ENCODE results near the gene ANKLE1.

Gene ANKLE1

GRCh38 chr19:17281391-17282304, at the start of gene ANKLE1:
TSS of gene ANKLE1 (plus strand) at chr19:17281901. CDS start at chr19:17281921, 20 bp downstream.
- peak; percentile 33 for DNase-seq (ENCODE audit: low read depth)

DNA sequence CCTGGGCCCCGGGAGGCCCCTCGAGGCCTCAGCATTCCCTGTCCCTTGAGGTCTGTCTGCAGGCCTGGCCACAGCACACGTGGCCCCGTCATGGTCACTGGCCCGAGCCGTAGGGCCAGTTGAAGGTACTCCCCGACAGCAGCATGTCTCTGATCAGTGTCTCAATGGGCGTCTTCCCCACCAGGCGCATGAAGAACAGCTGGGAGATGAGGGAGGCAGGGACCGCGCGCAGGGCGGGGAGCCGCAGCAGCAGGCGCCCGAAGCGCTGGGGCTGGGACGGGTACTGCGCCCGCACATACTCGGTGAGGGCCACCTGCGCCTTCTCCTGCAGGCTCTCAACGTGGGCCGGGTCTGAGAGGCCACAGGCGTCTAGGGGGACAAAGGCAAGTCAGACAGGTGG, 49.4 kb upstream of the ANKLE1 start:
- DNase-seq (ENCODE audit: low read depth), result no peak

DNA sequence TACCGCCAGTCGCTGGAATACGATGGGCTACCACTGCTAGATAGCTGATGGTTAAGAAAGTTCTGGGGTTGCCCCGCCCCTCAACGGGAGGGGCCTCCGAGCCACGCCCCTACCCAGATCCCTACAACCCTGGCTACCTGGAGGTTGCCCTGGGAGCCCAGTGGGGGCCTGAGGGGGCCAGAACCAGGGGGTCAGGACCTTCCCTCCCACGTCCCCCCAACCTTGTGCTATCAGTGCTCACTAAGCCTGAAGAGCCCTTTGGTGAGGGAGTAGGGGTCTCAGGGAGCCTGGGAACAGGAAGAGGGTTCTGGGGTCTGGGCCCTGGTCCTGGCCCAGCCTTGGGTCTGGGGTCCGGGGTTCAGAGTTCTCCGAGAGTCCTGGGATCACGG, 46.8 kb upstream of the ANKLE1 start:
- DNase-seq (ENCODE audit: low read depth), result no peak

DNA sequence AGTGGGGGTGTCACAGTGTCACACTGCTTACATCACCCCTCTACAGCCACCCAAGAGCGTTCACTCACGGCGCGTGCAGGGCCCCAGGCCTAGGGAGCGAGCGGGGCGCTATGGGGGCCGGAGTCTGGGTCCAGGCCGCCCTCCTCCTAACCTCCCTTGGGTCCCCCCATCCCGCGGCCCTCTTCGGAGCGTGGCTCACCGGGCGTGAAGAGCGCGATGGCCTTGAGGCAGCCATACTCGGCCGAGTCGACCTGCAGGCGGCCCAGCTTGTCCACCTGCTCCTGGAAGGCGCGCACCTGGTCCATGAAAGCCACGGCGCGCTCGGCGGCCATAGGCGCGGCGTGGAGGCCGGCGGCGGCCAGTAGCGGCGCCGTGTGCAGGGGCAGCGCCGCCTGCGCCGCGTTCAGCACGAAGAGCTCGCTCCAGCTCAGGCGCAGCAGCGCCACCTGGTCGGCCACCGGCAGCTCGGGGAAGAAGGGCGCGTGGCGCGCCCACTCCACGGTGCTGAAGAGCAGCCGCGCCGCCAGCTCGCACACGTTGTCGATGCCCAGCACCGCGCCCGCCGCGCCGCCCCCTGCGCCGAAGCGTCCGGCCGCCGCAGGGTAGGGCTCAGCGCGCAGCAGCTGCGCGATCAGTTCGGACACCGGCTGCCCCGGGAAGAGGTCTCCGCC, 46.3 kb upstream of the ANKLE1 start:
- no peak for DNase-seq (ENCODE audit: low read depth)

- DNase-seq (ENCODE audit: low read depth), result no peak
Measured at GRCh38 chr19:17235971-17236777, 45.5 kb upstream of the ANKLE1 start.

DNA sequence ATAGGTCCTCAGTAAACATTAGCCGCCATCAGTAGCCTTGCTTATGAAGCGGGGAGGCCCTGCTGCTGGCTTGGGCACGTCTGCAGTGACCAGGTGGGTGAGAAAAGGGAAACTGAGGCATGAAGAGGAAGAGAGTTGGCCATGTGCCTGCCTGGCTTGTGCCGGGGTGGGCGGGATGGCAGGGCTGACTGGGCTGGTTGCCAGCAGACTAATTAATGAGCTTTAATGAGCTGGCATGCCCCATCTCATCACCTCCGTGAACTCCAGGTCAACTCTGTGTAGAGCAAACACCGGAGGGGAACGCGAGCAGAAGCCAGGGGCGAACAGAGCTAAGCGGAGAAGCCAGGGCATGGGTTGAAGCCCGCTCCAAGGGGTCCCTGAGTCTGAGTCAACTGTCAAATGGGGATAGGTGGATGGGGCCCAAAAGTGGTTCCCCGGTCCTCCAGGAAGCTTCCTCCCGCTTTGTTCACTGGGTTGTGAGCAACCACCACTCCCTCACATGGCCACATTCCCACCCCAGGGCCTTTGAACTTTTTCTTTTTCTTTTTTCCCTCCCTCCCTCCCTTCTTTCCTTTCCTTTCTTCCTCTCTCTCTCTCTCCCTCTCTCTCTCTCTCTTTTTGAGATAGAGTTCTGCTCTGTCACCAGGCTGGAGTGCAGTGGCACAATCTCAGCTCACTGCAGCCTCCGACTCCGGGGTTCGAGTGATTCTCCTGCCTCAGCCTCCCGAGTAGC, 44.7 kb upstream of the ANKLE1 start:
- no peak for DNase-seq (ENCODE audit: low read depth)

DNA sequence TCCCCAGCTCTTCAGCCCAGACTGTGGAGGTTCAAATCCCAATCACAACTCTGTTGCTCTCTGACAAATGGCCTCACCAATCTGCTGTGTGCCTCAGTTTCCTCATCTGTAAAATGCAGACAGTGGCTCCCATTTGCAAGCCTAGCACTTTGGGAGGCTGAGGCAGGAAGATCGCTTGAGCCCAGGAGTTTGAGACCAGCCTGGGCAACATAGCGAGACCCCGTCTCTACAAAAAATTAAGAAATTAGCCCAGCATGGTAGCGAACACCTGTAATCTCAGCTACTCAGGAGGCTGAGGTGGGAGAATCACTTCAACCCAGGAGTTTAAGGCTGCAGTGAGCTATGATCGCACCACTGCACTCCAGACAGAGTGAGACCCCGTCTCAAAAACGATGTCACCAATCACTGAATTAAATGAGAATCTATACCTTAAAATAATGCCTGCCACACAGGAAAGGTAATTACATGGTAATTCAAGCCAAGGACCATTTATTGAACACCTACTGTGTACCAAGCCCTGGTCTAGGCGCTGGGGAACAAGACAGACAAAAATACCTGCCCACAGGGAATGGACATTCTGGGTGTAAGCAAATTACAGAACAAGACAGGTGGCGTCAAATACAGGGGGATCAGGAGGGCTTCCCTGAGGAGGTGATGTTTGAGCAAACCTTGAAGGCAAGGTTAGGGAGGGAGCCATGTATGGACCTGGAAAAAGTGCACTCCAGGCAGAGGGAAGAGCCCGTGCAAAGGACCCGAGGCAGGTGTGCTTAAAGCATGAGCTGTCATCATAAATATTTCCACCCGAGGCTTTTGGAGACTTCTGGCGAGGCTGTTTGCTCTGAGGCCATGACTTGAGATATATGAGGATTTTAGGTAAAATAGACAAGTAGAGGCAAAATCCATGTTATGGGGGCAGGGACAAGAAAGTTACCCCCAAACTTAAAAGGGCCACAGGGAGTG, 43.7 kb upstream of the ANKLE1 start:
- no peak for DNase-seq (ENCODE audit: low read depth)

GRCh38 chr19:17240062-17240752, 41.5 kb upstream of the ANKLE1 start:
- DNase-seq (ENCODE audit: low read depth), result no peak

DNA sequence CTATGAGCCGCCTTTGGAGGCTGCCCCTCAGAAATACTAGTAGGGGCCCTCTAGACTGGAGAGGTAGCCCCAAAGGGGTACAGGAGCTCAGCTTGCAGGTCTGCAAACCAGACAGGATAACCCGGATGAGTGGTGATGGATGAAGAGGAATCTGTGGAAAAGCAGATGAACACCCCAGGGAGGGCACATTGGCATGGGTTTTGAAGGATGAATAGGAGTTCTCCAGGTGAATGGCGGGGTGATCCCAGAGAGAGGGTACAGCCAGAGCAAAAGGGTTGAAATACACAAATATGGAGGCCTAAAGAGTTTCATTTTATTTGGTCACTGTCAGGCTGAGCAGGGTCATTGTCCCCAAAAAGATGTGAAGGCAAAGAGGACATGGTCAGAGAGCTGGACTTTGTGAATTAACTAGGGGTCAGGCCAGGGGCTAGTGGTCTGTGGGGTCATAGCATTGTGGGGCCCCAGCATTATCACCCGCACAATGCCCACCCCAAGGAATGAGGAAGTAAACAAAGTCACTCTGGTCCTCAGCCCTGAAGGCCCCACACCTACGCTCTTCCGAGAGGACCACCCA, 40.8 kb upstream of the ANKLE1 start:
- no peak for DNase-seq (ENCODE audit: low read depth)

DNA sequence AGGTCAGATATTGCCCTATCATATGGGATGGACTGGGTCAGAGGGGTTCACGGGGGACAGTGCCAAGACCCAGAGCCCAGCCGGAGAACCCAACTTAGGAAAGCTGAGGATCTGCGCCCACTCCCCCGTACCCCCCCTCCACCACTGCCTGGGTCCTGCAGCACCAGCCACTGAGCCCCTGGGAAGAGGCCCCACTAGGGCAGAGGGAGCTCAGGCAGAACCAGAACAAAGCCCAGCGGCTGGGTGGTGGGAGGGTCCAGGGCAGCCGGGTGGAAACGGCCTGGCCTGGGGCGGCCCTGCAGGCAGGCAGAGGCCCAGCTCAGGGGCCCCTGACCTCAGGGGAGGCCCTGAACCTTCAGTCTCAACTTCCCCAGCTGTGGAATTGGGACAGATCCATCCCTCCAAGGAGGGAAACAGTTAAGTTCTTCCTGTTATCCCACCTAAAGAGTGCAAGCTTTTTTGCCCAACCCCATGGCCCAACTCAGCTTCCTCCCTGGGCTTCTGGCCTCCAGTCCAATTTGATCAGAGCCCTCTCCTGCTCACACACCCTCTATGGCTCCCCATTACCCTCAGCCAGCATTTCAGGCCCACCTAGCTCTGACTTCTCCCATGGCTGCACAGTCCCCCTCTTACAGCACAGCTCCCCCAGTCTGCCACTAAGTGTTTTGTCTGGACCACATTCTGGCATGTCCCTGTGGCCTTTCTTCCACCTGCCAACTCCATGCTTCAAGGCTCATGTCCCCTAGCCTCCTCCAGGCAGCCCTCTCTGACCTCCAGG, 39.1 kb upstream of the ANKLE1 start:
- no peak for DNase-seq (ENCODE audit: low read depth)

DNA sequence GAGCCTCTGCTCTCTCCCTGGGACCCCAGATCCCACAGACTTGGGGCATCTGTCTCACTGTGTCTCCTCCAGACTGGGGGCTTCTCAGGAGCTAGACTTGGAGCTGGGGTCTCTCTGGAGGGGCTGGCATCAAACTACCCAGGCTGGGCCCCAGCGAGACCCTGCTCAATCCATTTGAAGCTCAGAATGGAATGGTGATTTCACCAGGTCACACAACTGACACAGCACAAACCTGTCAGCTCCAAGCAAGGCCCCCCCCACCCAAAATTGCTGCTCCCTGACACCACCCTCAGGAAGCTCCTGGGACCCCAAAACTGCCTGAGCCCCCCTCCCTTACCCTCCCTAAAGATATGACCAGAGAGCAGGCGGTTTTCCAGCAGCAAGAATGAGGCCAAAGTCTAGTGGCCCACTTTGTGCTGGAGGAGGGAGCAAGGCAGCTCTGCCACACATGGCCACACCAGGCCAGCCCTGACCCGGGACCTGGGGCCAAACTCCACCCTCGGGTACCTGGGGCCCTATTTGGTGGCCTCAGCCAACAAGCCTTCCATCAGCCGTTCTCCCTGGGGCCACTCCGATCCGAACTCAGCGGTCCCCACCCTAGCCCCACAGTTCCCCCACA, 38.4 kb upstream of the ANKLE1 start:
- no peak for DNase-seq (ENCODE audit: low read depth)

DNA sequence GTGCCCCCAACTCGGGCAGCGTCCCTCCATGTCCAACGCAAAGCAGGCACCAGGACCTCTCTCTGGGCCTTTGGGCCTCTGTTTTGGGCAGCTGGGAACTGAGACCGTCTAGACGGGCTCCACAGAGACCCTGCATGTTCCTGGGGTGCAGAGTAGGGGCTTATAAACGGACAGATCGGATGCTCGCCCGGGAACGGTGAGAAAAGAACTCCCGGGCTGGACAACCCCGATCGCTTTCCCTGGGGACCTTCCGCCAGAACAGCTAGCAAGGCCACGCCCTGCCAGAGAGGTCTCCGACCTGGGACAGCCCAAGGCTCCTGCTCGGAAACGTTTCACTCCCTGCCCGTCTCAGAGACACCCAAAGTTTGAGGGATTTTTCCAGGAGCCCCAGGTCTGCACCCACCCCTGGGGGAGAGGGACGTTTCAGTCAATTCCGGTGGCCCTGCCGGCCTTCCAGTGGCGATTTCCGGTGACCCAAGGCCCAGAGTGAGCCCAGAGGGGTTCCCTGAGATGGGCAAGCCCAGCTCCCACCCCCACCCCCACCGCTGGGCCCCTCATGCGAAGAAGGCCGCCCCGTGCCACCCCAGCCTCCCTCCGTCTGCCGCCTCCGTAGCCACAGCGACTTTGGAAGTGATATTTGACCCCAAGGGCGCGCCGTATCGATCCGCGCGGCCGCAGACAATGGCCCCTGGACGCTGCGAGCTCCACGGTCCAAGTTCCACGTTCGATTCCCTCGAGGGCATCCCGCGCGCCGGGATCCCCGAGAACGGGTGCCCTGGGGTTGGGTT, 37.7 kb upstream of the ANKLE1 start:
- DNase-seq (ENCODE audit: low read depth), result no peak

DNA sequence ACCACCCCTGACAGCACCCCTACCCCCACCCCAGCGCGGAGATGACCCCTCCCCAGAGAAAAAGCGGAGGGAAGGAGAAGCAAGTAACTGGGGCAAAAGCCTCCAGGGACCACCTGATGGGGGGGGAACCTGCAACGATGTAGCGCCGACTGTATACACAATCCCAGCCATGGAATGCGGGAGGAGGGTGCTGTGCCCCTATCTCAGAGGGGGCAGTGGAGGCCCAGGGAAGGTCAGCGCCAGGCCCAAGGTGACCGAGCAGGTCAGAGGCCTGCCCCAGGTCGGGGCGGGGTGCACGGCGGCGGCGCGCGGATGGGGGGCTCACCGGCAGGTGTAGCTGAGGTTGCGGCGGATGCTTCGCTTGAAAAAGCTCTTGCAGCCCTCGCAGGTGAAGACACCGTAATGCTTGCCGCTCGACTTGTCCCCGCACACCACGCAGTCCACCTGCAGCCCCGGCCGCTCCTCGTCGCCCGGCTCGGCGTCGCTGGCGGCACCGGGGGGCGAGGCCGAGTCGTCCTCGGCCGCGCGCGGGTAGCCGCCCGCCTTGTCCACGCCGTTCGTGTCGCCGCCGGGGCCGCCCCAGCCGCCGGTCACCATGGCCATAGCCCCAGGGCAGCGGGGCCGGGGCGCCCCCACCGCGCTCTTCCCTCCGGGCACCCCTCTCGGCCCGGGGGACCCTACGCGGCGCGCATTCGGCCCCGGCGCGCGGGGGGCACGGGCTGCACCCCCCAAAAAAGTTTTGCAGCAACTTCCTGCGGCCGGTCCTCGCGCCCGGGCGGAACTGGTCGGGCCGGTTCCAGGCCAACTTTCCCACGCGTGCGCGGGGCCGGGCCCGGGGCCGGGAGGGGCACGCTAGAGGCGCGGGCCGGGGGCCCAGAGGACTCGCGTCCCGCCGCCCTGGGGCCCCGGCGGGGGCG, 36.8 kb upstream of the ANKLE1 start:
- DNase-seq (ENCODE audit: low read depth), result no peak

DNA sequence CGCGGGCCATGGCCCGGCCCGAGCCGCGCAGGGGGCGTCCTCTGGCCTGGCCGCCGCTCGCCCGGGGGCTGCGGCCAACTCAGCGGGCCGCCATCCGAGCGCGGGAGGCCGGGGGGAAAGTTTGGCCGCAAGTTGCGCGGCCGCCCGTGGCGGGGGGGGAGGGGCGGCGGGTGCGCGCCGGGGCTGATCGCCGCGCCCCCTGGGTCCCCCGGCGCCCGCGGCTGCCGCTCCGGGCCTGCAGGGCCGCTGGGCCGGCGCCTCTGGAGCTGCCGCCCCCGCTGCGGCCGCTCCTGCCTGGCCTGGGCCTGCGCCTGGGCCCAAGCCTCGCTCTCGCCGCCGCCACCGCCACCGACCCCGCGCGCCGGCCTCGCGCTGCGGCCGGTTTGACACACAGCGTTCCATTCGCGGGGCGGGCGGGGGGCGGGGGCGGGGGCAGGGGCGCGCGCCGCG, 36.1 kb upstream of the ANKLE1 start, which contains the start of gene NR2F6:
Gene NR2F6, minus strand, starts transcription at position 385 of the 450 bp plus-strand sequence. CDS start 699 bp downstream, outside the sequence.
- no peak for DNase-seq (ENCODE audit: low read depth)

DNA sequence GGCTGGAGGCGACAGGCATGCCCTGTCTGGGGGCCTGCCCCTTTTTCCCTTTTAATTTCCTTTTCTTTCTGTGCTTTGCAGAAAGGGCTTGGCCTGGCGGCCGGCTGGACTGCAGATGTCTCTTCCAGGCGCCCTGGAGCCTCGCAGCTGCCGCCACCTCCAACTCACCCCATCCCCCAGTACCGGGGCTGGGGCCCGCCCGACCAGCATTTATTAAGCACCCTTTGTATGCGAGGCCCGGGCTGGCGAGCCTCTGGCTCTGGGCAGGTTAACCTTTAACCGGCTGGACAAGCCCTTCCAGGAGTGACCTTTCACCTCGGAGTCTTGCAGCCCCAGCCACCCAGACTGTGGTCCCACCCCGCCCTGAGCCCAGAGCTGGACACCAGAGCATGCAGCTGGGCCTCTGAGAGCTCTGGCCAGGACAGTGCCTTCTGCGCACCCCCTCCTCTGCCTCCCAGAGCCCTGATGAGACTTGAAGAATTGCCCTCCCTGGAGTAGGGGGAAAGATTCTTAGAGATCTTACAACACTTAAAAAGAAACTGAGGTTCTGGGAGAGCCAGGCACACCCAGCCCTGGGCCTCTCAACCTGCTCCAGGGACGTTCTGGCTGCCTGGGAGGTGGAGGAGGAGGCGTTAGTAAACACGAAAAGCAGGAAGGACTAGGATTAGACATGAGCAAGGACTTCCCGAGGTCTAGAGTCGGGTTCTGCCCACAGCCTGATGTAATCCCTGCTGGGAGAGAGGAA, 34.8 kb upstream of the ANKLE1 start:
- no peak for DNase-seq (ENCODE audit: low read depth)
